ENCODE measurements around the gene MED15.
"Not testable (repeated sequence)": the region's sequence is repeated elsewhere in the genome, so short reads cannot be mapped to it uniquely, and the experiment has no call there.

Gene MED15

DNA sequence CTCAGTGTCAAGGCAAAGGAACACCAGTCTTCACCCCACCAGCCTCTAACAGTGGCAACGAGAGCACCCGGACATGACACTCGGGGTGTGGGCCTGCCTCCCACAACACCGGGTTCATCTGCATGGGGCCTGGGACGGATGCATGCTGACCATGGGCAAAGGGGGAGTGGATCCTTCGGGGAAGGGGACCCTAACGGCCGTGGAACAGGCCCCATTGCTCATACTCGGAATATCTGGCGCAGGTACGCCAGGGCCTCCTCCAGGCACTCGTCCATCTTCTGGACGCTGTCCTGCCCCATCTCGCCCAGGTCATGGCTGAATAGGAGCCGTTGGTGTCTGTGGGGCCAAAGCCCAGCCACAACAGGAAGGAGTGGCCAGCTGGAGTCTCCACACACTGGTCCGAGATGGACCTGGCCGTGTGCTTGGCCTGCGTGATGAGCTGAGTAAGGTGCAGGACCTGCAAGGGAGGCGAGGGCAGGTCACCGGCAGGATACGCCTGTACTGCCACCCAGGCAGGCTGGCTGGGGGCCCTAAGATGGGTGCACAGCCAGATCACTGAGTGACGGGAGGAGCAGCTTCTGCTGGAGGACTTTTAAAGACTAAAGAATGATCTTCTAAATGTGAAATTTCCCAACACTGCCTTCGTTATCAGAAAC, 96.8 kb downstream of the MED15 start:
- DNase-seq: no peak

DNA sequence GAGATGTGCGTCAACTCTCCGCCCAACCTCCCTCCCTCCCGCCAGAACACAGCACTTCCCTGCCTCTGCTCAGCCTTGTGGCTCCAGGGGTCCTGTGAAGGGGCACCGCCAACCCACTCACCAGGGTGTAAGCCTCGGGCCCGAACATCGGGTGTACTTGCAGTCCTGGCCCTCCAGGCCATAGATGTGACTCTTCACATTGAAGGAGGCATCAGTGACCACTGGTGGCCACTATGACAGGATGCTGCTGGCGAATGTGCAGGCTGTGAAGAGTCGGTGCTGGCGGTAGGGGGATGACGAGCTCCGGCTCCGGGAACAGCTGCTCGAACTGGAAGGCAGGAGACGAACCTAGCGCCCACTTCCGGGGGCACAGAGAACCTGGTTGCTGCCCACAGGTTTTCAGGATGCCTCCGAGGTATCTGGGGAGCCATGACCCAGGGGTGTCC, 97.4 kb downstream of the MED15 start:
- DNase-seq: no peak

DNA sequence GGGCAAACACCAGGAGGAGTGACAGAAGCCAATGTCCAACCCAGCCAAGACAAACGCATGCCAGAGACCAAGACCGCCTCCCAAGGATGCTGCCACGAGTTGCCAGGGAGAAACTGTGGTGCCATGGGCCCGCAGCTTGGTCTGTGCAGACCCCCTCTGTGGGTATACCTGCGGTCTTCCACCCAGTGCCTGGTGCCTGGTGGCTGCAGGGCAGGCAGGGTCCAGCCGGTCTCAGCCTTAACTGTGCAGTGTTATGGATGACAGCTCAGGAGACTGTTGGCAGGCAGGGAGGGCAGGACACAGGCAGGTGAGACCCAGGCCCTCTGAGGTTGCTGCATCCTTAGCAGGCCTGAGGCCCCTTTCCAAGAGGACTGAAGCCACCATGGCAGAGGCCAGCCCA, 97.9 kb downstream of the MED15 start:
- no peak for DNase-seq

DNA sequence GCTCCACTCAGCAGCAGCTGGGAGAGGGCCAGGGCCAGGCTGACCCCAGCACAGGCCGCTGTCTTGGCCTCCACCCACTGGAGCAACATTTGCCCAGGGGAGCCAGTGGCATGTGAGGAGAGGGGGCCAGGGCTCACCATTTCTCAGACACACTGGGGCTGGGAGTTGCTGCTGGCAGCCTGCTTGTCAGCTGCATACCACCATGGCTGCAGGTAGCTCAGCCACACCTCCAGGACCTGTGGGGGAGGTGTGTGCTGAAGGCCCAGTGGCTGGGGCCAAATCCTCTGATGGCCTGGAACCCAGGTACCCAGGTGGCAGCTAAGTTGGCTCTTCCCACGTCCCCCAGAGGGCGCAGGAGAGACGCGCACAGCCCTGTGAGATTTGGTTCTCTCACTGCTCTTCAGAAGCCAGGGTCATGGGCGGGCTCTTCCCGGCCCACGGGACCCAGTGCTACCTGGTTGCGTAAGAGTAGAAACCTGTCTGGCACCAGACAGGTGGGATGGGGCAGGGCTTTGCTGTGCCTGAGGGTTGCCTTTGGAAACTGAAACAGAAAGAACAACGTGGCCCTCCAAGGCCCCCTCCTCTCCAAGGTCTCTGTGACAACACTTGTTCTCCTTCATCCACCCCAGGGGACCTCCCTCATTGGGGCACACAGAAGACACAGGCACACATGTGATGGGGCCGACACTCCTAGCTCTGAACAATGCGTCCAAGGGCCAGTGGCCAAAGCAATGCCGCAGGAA, 98.8 kb downstream of the MED15 start:
- peak; percentile 45 for DNase-seq

DNA sequence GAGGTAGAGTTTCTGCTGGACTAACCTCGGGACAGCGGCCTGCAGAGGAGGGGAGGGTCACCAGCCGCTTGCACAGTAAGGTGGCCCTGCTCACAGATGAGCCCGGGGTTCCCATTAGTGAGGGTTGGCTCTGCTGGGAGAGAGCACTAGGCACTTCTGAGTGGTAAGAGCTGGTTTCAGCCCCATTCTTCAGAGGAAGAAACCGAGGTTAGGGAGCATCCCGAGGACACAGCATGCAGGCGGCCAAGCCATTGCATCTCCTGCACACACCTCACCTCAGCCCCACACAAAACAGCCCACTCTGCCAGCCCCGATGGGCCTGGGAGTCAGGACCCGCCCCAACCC, 99.3 kb downstream of the MED15 start:
- no peak for DNase-seq

DNA sequence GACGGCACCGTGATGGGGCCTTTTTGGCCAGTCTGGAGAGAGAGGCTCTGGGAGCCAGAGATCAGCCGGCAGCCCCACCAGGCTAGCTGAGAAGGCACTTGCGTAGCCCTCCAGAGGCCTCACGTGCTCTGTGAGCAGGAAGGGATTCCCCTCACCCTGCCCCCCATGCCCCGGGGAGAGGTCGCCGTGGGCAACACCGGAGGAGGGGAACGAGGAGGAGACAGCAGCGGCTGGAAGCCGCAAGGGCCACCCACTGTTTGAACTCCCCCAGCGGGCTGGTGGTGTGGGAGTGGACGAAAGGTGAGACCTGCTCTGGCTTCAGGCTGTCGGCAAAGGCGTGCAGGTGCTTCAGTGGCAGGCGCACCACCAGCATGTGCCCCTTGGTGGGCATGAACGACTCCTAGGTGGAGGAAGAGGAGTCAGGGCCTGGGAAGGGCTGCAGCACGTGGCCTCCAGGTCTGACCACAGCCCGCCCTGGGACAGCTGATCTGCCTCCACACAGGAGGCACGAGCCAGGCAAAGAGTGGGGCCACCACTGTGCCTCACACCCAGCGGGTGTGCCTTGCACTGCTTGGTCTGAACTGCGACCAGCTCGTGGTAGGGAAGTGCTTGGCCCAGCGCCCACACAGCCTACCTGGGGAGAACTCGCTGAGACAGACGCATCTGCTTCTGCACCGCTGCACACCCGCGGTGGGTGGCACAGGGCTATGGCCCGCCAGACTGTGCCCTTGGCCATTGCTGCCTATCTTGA, 99.9 kb downstream of the MED15 start:
- DNase-seq: peak; percentile 47

DNA sequence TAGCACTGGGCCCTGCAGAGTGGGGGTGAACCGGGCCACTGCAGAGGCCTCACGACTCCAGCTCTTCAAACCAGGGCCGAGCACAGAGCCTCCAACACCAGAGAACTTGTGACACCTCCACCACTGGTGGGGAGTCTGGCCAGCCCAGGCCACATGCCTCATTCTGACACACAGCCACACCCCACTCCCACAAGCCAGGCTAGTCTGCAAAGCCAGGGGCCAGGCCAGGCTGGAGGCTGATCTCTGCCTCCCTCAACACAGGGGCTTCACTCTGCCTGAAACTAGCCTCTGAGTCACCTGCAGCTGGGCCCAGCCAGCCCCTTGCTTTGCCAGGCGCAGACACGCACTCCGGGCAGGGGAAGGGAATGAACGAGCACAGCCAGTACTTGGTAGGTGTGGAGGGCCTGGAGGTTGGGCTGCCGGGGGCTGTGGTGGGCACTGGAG, 102.9 kb downstream of the MED15 start:
- DNase-seq: no peak

DNA sequence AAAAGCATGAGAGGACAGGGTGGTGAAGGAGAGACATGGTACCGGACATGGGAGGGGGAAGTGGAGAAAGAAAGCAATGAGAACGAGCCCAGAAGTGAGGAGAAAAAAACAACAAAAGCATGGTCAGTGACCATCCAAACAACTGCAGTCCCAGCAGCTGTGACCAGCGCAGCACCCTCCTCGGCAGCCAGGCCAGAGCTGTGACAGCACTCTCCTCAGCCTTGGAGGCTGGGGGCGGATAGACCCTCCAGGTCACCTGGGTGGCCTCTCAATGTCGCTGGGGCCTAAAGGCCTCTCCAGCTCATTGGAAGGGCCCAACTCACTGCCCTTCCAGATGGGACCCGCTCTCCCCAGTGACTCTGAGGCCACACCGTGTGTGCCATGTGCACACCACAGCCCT, 103.3 kb downstream of the MED15 start:
- no peak for DNase-seq

DNA sequence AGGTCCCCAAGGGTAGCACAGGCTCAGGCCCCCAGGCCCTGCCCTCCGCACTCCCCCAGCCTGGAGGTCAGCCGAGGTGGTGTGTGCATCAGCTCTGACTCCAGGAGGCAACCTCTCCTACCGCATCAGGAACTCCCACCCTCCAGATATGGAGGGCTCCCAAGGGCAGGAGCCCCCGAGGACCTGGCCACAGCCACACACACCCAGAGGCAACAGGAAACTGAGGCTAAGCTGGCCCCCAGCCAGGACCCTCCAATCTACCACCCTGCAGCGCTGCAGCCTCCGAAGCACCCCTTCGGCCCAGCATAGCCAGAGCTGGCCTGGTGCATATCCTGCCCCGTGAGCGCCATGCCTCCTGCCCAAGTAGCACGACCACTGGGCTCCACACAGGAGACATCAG, 104.0 kb downstream of the MED15 start:
- DNase-seq: no peak

DNA sequence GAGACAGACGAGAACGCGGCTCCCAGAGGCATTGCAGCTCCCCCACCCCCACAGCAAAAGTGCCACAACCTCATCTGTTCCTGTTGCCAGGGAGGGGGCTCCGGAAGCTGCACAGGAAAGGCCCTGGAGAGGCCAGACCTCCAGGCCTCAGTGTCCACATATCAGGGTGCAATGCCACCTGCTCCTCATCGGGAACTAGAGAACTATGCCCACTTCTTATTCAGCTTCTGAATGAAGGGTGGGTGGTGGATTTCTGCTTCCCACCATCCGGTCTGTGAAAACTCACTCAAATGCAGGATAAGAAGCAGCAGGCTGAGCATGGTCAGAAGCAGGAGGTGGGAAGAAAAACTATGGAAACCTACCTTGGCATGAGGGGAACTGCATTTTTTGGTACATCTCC, 105.9 kb downstream of the MED15 start:
- no peak for DNase-seq

DNA sequence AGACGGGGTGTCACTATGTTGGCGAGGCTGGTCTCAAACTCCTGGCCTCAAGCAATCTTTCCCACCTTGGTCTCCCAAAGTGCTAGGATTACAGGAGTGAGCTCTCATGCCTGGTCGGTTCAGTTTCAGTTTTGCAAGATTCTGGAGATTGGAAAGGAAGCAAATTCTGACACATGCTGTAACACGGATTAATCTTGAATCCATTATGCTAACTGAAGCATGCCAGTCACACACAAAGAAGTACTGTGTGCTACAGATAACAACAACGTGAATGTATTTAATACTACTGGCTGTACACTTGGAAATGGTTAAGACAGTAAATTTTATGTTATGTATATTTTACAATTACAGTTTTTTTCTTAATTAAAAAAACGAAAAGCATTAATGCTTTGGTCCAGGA, 107.6 kb downstream of the MED15 start:
- no peak for DNase-seq

DNA sequence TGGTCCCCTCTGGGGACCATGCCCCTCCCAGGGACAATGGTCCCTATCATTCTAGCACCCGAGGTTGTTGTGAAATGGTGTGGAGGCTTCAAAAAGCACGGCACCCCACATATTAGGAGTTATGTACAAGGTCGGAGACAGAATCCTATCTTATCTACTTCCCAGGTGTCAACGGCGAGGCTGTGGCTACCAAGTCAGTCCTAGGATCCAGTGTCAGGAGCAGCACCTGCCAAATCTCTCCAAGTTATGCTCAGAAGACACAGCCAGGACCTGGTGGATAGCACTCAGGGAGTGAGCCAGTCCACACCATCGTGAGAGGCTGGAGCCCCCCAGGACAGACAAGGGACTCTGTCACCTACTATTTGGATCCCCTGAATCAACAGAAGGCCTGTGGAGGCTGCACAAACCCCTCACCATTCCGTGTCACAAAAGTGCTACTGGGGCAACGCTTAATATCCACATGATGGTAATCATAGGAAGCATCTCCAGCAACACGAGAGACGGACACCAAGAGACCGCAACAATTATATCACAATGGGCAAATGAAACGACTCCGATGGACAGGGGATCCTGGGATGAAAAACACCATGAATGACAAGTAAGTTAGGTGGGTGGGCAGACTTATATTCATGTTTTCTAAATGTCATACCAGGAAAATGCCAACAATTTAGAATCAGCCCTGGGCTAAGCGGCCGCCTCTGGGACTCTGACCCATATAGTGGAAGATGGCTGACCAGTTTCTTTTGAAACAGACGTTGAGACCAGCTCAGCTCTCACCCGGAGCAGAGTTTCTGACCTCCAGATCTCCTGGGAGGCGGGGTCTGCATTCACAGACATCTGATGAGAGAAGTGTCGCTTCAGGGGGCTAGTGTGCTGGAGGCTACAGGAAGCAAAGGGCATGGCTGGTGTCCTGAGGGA, 108.4 kb downstream of the MED15 start:
- no peak for DNase-seq

DNA sequence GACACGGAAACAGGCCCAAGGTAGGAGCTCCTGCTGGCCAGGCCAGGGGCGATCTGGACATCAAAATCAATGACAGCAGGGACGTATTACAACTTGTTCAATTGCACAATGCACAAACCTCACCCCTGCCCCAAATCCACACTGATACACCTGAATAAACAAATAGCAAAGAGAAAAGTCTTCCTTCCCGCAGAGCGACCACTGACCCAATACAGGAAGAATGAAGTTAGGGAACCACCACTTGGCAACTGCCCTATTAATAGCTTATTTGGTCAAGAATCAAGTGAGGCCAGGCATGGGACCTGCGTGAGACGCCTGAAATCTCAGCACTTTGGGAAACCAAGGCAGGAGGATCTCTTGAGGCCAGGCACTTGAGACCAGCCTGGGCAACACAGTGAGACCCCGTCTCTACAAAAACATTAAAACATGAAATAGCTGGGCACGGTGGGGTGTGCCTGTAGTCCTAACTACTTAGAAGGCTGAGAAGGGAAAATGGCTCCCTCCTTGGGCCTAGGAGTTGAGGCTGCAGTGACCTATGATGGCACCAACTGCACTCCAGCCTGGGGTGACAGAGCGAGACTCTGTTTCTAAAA, 109.1 kb downstream of the MED15 start:
- DNase-seq: no peak

DNA sequence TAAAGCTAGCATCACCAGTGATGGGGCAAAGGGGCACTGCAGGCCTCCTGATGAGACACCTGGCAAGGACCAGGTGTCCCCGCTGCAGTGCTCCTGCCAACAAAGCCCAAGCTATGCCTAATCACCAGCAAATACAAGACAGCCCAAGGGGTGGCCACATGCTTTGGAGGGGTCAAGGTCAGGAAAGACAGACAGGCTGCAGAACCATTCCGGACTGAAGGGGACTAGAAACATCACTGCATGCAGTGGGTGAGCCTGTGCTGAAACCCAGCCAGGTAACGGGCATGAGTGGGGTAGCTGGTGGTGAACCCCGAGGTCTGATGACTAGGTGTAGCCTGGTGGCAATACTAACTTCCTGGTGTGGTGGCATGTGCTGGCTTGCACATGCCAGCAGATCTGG, 111.1 kb downstream of the MED15 start:
- DNase-seq: no peak

DNA sequence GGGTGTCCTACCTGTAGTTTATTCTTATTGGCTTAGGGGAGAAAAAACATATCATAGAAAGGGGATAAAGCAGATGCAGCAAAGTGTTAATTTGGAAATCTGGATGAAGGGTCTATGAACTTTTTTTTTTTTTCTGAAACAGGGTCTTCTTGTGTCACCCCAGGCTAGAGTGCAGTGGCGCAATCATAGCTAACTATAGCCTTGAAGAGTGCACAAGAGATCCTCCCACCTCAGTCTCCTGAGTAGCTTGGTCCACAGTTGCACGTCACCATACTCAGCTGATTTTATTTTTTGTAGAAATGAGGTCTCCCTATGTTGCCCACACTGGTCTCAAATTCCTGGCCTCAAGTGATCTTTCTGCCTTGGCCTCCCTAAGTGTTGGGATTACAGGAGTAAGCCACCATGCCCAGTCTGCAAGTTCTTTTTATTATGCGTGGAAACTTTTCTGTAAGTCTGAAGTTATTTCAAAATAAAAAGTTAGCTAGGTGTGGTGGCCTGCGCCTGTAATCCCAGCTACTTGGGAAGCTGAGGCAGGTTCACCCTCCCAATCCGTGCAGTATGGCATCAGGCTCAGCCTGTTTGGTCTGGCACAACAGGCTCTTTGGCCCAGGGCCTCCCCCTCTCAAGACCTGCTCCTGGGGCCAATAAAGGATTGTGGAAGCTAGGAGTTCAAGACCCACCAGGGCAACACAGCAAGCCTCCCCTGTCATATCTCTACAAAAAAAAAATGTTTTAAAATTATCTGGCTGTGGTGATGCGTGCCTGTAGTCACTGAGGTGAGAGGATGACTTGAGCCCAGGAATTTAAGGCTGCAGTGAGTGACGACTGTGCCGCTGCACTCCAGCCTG, 111.9 kb downstream of the MED15 start:
- no peak for DNase-seq

DNA sequence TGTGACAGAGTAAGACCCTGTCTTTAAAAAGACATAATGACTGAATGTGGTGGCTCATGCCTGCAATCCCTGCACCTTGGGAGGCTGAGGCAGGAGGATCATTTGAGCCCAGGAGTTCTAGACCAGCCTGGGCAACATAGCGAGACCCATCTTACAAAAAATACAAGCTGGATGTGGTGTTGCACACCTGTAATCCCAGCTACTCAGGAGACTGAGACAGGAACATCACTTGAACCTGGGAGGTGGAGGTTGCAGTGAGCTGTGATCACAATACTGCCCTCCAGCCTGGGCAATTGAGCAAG, 112.4 kb downstream of the MED15 start:
- DNase-seq: not testable (repeated sequence)

DNA sequence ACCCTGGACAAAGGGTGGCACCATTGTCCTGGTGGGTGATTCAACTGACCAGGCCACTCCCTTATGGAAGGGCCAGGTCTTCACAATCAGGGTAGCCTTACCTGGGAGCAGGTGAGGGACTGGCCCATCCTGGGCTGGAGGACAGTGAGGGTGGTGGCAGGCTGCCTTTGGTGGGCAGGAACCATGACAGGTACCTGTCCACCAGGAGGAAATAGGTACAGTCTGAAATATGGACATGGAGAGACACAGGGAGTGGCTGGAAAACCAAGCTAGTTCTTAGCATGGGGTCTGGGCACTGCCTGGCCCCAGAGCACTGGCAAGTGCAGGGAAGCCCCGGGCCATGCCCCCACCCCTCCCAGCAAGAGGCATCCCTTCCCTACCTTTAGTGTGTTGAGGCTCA, 113.8 kb downstream of the MED15 start:
- DNase-seq: no peak

DNA sequence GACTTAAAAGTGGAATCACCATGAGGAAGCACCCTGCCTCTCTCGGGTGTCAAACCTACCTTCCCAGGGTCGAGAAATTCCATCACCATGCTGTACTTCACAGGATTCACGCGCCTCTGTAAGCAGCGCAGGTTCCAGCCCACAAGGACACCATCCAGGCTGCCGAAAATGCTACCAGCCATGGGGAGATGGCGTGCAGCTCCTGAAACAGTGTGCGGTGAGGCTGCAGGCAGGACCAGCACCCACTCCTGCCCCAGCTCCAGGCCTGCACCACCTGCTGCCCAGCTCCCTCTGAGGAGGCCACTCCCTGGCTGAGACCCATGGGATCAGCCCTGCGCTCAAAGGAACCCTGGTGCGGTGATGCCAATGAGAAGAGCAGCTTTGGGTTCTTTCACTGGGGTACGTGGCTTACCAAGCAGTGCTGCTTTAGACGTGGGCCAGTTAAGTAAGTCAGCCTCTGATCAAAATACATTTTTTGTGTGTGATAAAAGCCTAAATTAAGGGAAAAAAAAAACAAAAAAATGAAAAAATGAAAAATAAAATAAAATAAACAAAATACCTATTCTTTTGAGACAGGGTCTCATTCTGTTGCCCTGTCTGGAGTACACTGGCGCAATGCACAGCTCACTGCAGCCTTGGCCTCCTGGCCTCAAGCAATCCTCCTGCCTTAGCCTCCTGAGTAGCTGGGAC, 115.4 kb downstream of the MED15 start:
- no peak for DNase-seq

DNA sequence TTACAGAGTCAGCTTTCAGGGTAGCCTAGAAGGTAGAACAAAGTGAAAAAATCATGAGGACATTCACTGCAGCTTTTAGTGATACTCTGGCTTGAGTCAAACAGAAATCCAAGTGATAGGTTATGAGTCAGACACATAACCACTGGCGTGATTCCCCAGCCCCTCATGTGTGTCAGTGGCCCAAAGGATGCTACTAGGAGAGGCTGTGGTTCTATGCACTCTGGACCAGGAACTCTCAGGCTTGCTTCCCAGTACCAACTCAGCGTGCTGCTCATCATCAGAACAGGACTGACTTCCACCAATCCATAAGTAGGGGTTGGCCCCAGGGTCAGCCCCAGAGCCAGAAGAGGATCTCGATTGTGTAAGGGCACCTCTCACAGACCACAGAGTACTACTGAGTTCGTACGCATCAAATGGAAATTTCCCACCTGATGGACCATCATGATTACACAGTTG, 116.8 kb downstream of the MED15 start:
- DNase-seq: no peak

DNA sequence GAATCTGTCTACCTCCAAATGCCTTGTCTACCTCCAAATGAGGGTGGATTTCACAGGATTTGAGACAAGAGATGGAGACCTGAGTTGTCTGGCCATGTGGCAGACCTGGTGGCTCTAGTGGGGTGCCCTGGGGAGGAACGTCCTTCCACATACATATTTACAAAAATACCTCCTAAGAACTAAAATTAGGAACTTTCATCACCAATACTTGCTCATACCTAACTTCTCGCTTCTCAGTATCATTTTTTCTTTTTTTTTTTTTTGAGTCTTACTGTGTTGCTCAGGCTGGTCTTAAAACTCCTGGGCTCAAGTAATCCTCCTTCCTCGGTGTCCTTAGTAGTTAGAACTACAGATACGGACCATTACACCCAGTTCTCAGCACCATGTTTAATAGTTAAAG, 117.9 kb downstream of the MED15 start:
- no peak for DNase-seq

DNA sequence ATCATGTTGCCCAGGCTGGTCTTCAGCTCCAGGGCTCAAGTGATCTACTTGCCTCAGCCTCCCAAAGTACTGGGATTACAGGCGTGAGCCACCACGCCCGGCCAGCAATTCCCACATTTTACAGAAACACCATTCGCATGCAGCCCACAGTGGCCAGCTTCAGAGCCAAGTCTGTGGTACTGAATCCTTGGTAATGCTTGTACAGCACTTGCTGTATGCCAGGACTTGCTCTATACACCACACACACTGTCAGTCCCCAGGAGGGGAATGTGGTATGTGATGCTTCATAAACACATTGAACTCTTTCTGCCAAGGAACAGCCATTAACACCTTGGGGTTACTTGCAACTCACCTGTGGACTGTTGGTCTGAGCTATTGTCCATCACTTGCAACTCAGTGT, 119.4 kb downstream of the MED15 start:
- DNase-seq: no peak

Measured in right kidney (tissue), 1 donor.